ENCODE data around the gene GAL3ST2.

DNA sequence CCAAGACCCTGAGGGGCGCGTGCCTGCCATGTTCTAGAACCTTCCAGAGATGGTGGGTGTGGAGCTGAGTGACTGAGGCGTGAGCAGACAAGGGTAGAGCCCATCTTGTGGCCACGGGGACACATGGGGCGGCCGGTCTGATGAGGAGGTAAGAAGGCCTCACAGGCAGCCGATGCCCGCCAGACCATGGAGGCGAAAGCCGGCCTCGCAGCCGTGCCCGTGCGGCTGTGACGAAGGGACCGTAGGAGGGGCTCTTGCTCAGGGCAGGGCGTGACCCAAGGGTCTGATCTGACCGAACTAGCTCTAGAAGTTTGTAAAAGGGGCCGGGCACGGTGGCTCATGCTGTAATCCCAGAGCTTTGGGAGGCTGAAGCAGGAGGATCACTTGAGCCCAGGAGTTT, 22.6 kb upstream of the GAL3ST2 start:
- TF ChIP-seq, protein P1, sequence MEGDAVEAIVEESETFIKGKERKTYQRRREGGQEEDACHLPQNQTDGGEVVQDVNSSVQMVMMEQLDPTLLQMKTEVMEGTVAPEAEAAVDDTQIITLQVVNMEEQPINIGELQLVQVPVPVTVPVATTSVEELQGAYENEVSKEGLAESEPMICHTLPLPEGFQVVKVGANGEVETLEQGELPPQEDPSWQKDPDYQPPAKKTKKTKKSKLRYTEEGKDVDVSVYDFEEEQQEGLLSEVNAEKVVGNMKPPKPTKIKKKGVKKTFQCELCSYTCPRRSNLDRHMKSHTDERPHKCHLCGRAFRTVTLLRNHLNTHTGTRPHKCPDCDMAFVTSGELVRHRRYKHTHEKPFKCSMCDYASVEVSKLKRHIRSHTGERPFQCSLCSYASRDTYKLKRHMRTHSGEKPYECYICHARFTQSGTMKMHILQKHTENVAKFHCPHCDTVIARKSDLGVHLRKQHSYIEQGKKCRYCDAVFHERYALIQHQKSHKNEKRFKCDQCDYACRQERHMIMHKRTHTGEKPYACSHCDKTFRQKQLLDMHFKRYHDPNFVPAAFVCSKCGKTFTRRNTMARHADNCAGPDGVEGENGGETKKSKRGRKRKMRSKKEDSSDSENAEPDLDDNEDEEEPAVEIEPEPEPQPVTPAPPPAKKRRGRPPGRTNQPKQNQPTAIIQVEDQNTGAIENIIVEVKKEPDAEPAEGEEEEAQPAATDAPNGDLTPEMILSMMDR (IDR thresholded peaks at IDR 0.05; ENCODE audit: low read depth, low read length, poor library complexity, severe bottlenecking): no peak
- TF ChIP-seq EZH2phosphoT487 (IDR thresholded peaks at IDR 0.05; ENCODE audit: borderline replicate concordance, low read length): no peak

Data from DOHH2 (cell line).